ENCODE measurements around the gene CMTR1.

GRCh38 chr6:37511201-37511600 lies 78.2 kb downstream of the CMTR1 start:
- no peak for TF ChIP-seq SP1 (IDR thresholded peaks at IDR 0.05)
- TF ChIP-seq, protein P1, sequence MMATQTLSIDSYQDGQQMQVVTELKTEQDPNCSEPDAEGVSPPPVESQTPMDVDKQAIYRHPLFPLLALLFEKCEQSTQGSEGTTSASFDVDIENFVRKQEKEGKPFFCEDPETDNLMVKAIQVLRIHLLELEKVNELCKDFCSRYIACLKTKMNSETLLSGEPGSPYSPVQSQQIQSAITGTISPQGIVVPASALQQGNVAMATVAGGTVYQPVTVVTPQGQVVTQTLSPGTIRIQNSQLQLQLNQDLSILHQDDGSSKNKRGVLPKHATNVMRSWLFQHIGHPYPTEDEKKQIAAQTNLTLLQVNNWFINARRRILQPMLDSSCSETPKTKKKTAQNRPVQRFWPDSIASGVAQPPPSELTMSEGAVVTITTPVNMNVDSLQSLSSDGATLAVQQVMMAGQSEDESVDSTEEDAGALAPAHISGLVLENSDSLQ (IDR thresholded peaks at IDR 0.05): no peak
- TF ChIP-seq FOXA1 (IDR thresholded peaks at IDR 0.05): no peak
- no peak for TF ChIP-seq BHLHE40 (IDR thresholded peaks at IDR 0.05; ENCODE audit: borderline replicate concordance)

Measured in HEK293T (cell line).